H1 (cell line): ENCODE results near the gene RPL36A. TPM values are rescaled to one million over a fixed set of nuclear protein-coding genes. Genes with fewer than 3 reads are reported as not detected.

Source experiments
- CTCF ChIA-PET: fragments of 300-600 bp; sonication (Branson Sonifier 250); formaldehyde crosslinking; loops from one replicate; lab custom pipeline; 2021; ENCODE audit not compliant: partially characterized antibody; lab: Charles Lee
- POLR2A ChIA-PET: fragments of 300-600 bp; sonication (Branson Sonifier 250); formaldehyde crosslinking; loops from one replicate; lab custom pipeline; 2021; ENCODE audit warnings: inconsistent platforms; ENCODE audit not compliant: partially characterized antibody; lab: Charles Lee
- DNase-seq, 2 experiments: peaks; one replicate each; pipeline versions ENCODE4 v3.0.0 to v3.0.0-alpha.2; 2010 to 2022; ENCODE audit warnings: low spot score in 2 of 2, low read depth in 1 of 2, mixed read lengths in 1 of 2
- FAIRE-seq: peaks from 2 replicates; lab custom pipeline; 2011; peaks lifted over from hg19 to GRCh38; lab: Jason Lieb, UNC
- H2AFZ ChIP-seq: 2 replicates; pipeline ENCODE4 v1.8.1; 2012; ENCODE audit warnings: low read length, inconsistent platforms
- H2AK5ac ChIP-seq: 2 replicates; pipeline ENCODE4 v1.6.1; 2013; ENCODE audit warnings: low read depth, low read length
- H2BK120ac ChIP-seq: replicated peaks from 2 replicates; pipeline ENCODE3; 2013; ENCODE audit warnings: low read depth, low read length, inconsistent platforms
- H2BK12ac ChIP-seq: 2 replicates; pipeline ENCODE4 v1.6.1; 2013; ENCODE audit warnings: low read depth, low read length
- H2BK15ac ChIP-seq: 2 replicates; pipeline ENCODE4 v1.6.1; 2013; ENCODE audit warnings: low read length
- H2BK20ac ChIP-seq: 2 replicates; pipeline ENCODE4 v1.6.1; 2013; ENCODE audit warnings: low read length
- H2BK5ac ChIP-seq: 2 replicates; pipeline ENCODE4 v1.6.1; 2013; ENCODE audit warnings: low read depth, low read length
- H3K14ac ChIP-seq: 2 replicates; pipeline ENCODE4 v1.6.1; 2013; ENCODE audit warnings: inconsistent platforms; ENCODE audit not compliant: insufficient read length
- H3K18ac ChIP-seq: 2 replicates; pipeline ENCODE4 v1.6.1; 2013; ENCODE audit warnings: low read length; ENCODE audit errors: extremely low read depth
- H3K23ac ChIP-seq: 2 replicates; pipeline ENCODE4 v1.6.1; 2013; ENCODE audit warnings: inconsistent platforms; ENCODE audit not compliant: insufficient read length
- H3K23me2 ChIP-seq: 2 replicates; pipeline ENCODE4 v1.6.1; 2013; ENCODE audit warnings: low read depth, low read length
- H3K27ac ChIP-seq: 2 replicates; pipeline ENCODE4 v1.6.1; 2011; ENCODE audit warnings: low read depth, low read length, inconsistent platforms
- H3K27me3 ChIP-seq, 4 experiments: replicated peaks in 1 of 4; 1 replicate in 1 of 4; 2 replicates in 3 of 4; pipeline versions ENCODE4 v1.6.1 to v1.8.1; 2011 to 2013; ENCODE audit warnings: low read length in 3 of 4, mild to moderate bottlenecking in 3 of 4, inconsistent platforms in 2 of 4, mixed read lengths in 2 of 4, moderate library complexity in 1 of 4; ENCODE audit not compliant: control insufficient read depth in 3 of 4, insufficient read depth in 3 of 4; ENCODE audit errors: extremely low read depth in 1 of 4
- H3K36me3 ChIP-seq, 4 experiments: 2 replicates each; pipeline versions ENCODE4 v1.6.1 to v1.8.1; 2011 to 2013; ENCODE audit warnings: mild to moderate bottlenecking in 4 of 4, low read length in 3 of 4, moderate library complexity in 2 of 4, control low read depth in 1 of 4, inconsistent platforms in 1 of 4; ENCODE audit not compliant: insufficient read depth in 4 of 4, control insufficient read depth in 2 of 4
- H3K4ac ChIP-seq: replicated peaks from 2 replicates; pipeline ENCODE3; 2013; ENCODE audit warnings: low read length, low read depth, mixed read lengths, inconsistent platforms; ENCODE audit not compliant: insufficient read length
- H3K4me1 ChIP-seq, 4 experiments: replicated peaks in 1 of 4; 1 replicate in 1 of 4; 2 replicates in 3 of 4; pipeline versions ENCODE4 v1.6.1 to v1.8.1; 2011 to 2013; ENCODE audit warnings: low read length in 3 of 4, inconsistent platforms in 2 of 4, mixed read lengths in 1 of 4; ENCODE audit not compliant: insufficient read depth in 4 of 4, control insufficient read depth in 3 of 4
- H3K4me2 ChIP-seq, 2 experiments: 2 replicates each; pipeline versions ENCODE4 v1.6.1 to v1.8.1; 2011 to 2013; ENCODE audit warnings: low read depth in 2 of 2, low read length in 2 of 2, control low read depth in 1 of 2, inconsistent platforms in 1 of 2, mild to moderate bottlenecking in 1 of 2; ENCODE audit not compliant: insufficient read depth in 1 of 2
- H3K4me3 ChIP-seq, 4 experiments: fragments of 200-600, 300-600 bp in 1 of 4; sonication (generic), shearing (Covaris generic), sonication (Bioruptor Twin) in 1 of 4; 2 replicates each; pipeline versions ENCODE4 v1.5.1 to v1.8.1; 2011 to 2016; ENCODE audit warnings: low read length in 4 of 4, low read depth in 3 of 4, control low read depth in 2 of 4, inconsistent platforms in 2 of 4, mild to moderate bottlenecking in 2 of 4, mixed read lengths in 1 of 4, moderate library complexity in 1 of 4; ENCODE audit not compliant: insufficient read depth in 2 of 4; ENCODE audit errors: extremely low read depth in 1 of 4
- H3K56ac ChIP-seq: replicated peaks from 2 replicates; pipeline ENCODE3; 2013; ENCODE audit warnings: low read depth, mild to moderate bottlenecking, mixed read lengths, low read length, inconsistent platforms; ENCODE audit not compliant: insufficient read length
- H3K79me1 ChIP-seq: 2 replicates; pipeline ENCODE4 v1.6.1; 2013; ENCODE audit warnings: low read depth, low read length, control low read depth
- H3K79me2 ChIP-seq, 2 experiments: 2 replicates each; pipeline versions ENCODE4 v1.6.1 to v1.8.1; 2012 to 2013; ENCODE audit warnings: low read length in 2 of 2, mild to moderate bottlenecking in 2 of 2, inconsistent platforms in 1 of 2; ENCODE audit not compliant: insufficient read depth in 2 of 2, control insufficient read depth in 1 of 2
- H3K9ac ChIP-seq, 4 experiments: replicated peaks in 1 of 4; 1 replicate in 1 of 4; 2 replicates in 3 of 4; pipeline versions ENCODE4 v1.6.1 to v1.8.1; 2011 to 2013; ENCODE audit warnings: low read depth in 3 of 4, low read length in 3 of 4, control low read depth in 2 of 4, mild to moderate bottlenecking in 2 of 4, moderate library complexity in 2 of 4, inconsistent platforms in 1 of 4; ENCODE audit errors: extremely low read depth in 1 of 4
- H3K9me3 ChIP-seq, 2 experiments: 2 replicates each; pipeline versions ENCODE4 v1.6.1 to v1.8.1; 2012 to 2013; ENCODE audit warnings: mild to moderate bottlenecking in 2 of 2, moderate library complexity in 2 of 2, control low read depth in 1 of 2, inconsistent platforms in 1 of 2, low read depth in 1 of 2, low read length in 1 of 2, mixed read lengths in 1 of 2; ENCODE audit not compliant: insufficient read depth in 2 of 2
- H4K20me1 ChIP-seq, 2 experiments: replicated peaks in 1 of 2; 2 replicates each; pipeline versions ENCODE3 to v1.8.1; 2011 to 2013; ENCODE audit warnings: inconsistent platforms in 2 of 2, low read length in 2 of 2, mild to moderate bottlenecking in 1 of 2; ENCODE audit not compliant: insufficient read depth in 2 of 2, control insufficient read depth in 1 of 2
- H4K5ac ChIP-seq: 2 replicates; pipeline ENCODE4 v1.6.1; 2013; ENCODE audit warnings: low read length, low read depth, mixed read lengths, inconsistent platforms; ENCODE audit not compliant: insufficient read length
- H4K8ac ChIP-seq: 2 replicates; pipeline ENCODE4 v1.8.0; 2013; ENCODE audit warnings: mild to moderate bottlenecking, moderate library complexity, low read length, inconsistent platforms; ENCODE audit not compliant: insufficient read depth; ENCODE audit errors: extremely low read depth
- H4K91ac ChIP-seq: replicated peaks from 2 replicates; pipeline ENCODE3; 2013; ENCODE audit warnings: low read length, mixed read lengths, inconsistent platforms; ENCODE audit not compliant: insufficient read length
- NANOG ChIP-seq: IDR thresholded peaks from 2 replicates; pipeline ENCODE4 v1.6.1; 2011; ENCODE audit warnings: low read length, low read depth, mild to moderate bottlenecking, inconsistent platforms; ENCODE audit not compliant: insufficient read depth, poor library complexity, severe bottlenecking
- WGBS, 2 experiments: shearing (Covaris generic) in 1 of 2; methylation state at CpG; one replicate each; pipeline versions ENCODE4 v1.1.6 to v1.1.7; 2013 to 2015; ENCODE audit warnings: low lambda C conversion rate in 2 of 2, mixed read lengths in 2 of 2, inconsistent platforms in 1 of 2, low coverage in 1 of 2, missing lambda C conversion rate in 1 of 2; ENCODE audit not compliant: insufficient replicate concordance in 2 of 2, insufficient coverage in 1 of 2, insufficient read length in 1 of 2; ENCODE audit errors: extremely low coverage in 1 of 2, missing lambda C conversion rate in 1 of 2; 5-methylcytosine and 5-hydroxymethylcytosine counted together
- polyA plus RNA-seq, 7 experiments: library from polyadenylated mRNA; depleted of rRNA in 3 of 7; stranded (reverse) in 5 of 7; unstranded in 2 of 7; fragments of >200 nt in 5 of 7; fragments of 200-250 nt in 2 of 7; gene quantifications; 1 replicate in 5 of 7; 2 replicates in 1 of 7; 4 replicates in 1 of 7; pipeline versions ENCODE4 v1.2.1 to v1.2.3, GENCODE V29; 2011 to 2013; ENCODE audit warnings: missing spikeins in 2 of 7, mixed read lengths in 2 of 7
- total RNA-seq: library from RNA; stranded (reverse); fragmentation: NEBNext Ultra II Directional; extraction: Animal tissue kit (Norgen Biotek cat#: 25700); gene quantifications from 2 replicates; pipeline ENCODE4 v1.2.1, GENCODE V29; 2021

The RPL36A gene
- total and polyA plus RNA-seq, 2 of the 8 experiments (the other 6 are each of a cell fraction or from before 2014, with no cell fraction given), result 271 to 1,587 TPM

DNA sequence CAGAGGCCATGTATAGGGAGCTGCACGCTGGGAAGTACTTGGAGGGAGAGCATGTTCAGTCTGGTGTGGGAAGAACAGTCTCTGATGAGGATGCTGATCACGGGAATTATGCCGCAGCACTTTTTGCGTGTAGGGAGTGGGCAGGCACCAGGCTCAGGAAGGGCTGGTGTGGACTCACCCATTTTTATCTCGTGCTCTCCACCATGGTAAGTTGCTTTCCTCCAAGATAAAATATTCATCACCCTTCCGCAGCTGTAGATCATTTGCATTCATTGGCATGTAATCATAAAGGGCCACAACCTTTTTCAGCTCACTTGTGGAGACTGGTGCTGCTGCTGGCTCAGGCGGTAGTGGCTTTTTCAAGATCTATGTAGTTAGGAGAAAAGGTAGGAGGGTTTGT, 30.4 kb upstream of the RPL36A start:
- Histone ChIP-seq H3K79me2 (no peaks in the 10 kb centered on the region), H4K5ac (no peak overlapping the region), H4K8ac (no peak overlapping the region), H2BK120ac (no peak overlapping the region), H3K14ac (no peak overlapping the region), H3K9me3 (no peaks in the 10 kb centered on the region), H3K9ac (no peak overlapping the region), H3K4me3 (no peak overlapping the region), H2BK15ac (no peak overlapping the region), H3K79me1 (no peaks in the 10 kb centered on the region), H3K4ac (no peak overlapping the region), H2BK12ac (no peak overlapping the region), H3K36me3 (no peaks in the 10 kb centered on the region), H3K23ac (no peak overlapping the region), H4K91ac (no peak overlapping the region), H2BK20ac (no peak overlapping the region), H2AK5ac (no peak overlapping the region), H3K4me1 (no peaks in the 10 kb centered on the region), H2AFZ (no peak overlapping the region), H3K27me3 (no peaks in the 10 kb centered on the region), H3K4me2 (no peak overlapping the region), H4K20me1 (no peaks in the 10 kb centered on the region), H3K56ac (no peak overlapping the region), H2BK5ac (no peak overlapping the region), H3K27ac (no peak overlapping the region), H3K18ac (no peak overlapping the region), H3K23me2 (no peaks in the 10 kb centered on the region)
- TF ChIP-seq NANOG, result no peak
- POLR2A ChIA-PET, result interaction anchor here (1.5 kb wide), 1 partner anchor 30 kb away, joined by 5 read pairs; the partner anchor contains the start of gene RPL36A
- WGBS, 2 experiments, result 89% methylated on average over 6 of the region's 7 CpGs; no CpG with 5 or more reads in 1 of the 2 experiments
- no peak for DNase-seq
- CTCF ChIA-PET, result interaction anchor here (0.7 kb wide), 1 partner anchor 23 kb away, joined by 3 read pairs; no protein-coding TSS in a partner anchor
- no peak for FAIRE-seq
